ENCODE data around the gene SMCO1.

- TF ChIP-seq CTCF (IDR thresholded peaks at IDR 0.05; ENCODE audit: poor library complexity) (no peak), EZH2 (IDR thresholded peaks at IDR 0.05; ENCODE audit: borderline replicate concordance) (no peak)
Measured at GRCh38 chr3:196514913-196515621, at the start of gene SMCO1.

Measured in hepatocyte (in vitro differentiated cells).